HG02759 (cell line): ENCODE measurements around the gene FNDC3B.
"Not testable (repeated sequence)": the region's sequence is repeated elsewhere in the genome, so short reads cannot be mapped to it uniquely, and the experiment has no call there.

Experiments
- ATAC-seq: cut with Tn5 transposase; IDR thresholded peaks from one replicate; pipeline ENCODE4 v1.9.1; 2021; ENCODE audit warnings: mild to moderate bottlenecking, moderate library complexity; ENCODE audit not compliant: unreplicated experiment

FNDC3B gene

DNA sequence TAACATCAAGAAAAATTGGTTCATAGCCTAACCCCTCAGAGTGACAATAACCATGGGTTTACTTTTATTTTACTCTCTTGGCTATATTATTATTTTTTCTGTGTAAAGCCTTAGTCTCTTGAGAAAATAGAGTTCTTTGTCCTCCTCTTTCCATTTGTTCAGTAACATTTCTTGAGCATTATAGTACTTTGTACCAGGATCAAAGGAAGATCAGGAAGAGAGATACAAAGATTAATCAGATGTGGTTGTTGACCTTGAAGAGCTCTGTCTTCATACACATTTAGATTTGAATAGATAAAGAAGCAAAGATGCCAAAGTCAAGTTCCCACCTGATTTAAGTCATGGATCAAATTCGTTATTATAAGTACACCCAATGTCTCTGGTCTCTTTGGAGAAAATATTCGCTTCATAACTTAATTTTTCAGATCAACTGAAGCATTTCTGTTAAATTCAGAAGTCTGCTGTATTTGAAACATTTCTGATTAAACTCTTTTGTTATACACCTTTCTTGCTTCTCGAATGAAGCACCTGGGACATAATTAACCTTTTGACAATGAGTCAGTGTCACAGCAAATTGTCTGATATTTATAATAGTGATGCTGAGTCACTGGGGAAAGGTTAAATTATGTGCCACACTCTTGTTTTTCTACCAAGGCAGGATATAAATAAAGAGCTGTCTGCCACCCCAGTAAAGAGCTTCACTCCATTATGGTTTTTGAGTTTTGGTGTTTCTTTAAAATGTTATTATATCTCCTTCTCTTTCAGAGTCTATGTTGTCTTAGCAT, 308.7 kb downstream of the FNDC3B start:
- ATAC-seq, result no peak

DNA sequence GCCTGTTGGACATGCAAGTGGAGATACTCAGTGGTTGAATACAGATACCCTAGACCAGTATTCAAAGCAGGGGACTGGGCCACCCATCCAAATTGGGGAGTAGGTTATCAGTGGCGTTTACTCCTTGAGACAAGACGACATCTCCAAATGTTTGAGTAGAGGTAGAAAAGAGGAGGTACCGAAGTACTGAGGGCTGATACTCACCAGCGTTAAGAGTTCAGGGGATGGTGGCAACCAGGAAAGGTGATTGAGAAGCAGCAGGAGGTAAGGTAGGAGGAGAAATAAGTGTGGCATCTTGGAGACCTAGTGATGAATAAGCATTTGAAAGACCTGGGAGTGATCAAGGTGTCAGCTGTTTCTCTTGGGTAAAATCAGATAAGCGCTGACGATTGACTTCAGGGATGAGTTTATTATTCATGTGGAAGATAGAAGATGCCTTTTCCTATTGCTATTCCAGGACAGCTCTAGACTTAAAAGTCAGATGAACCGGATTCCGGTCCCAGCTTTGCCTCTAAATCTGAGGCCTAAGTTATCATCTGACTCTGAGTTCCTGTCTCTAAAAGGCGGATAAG, 312.6 kb downstream of the FNDC3B start:
- no peak for ATAC-seq

- ATAC-seq, result no peak
Measured at GRCh38 chr3:172352786-172353185, 313.4 kb downstream of the FNDC3B start.

- no peak for ATAC-seq
Measured at GRCh38 chr3:172354931-172355499, 315.6 kb downstream of the FNDC3B start.

GRCh38 chr3:172355836-172356235, 316.5 kb downstream of the FNDC3B start:
- no peak for ATAC-seq

DNA sequence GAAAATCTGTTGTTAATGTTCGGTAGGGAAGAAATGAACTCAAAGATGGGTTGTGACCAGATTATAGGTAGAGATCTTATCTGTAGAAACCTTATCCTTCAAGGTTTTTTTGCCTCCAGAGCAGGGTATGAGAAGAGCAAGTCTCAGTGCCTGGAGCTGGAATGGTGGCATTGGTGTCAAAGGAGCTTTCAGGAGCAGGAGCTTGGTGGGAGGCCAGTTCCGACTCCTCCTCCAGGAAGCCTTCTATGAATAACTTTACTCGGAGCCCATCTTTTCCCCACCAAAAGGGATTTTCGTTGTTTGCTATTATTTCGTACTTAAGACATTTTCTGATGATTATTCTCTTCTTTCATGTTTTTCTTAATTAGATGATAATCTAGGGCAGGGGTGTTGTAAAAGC, 317.0 kb downstream of the FNDC3B start:
- ATAC-seq, result no peak

DNA sequence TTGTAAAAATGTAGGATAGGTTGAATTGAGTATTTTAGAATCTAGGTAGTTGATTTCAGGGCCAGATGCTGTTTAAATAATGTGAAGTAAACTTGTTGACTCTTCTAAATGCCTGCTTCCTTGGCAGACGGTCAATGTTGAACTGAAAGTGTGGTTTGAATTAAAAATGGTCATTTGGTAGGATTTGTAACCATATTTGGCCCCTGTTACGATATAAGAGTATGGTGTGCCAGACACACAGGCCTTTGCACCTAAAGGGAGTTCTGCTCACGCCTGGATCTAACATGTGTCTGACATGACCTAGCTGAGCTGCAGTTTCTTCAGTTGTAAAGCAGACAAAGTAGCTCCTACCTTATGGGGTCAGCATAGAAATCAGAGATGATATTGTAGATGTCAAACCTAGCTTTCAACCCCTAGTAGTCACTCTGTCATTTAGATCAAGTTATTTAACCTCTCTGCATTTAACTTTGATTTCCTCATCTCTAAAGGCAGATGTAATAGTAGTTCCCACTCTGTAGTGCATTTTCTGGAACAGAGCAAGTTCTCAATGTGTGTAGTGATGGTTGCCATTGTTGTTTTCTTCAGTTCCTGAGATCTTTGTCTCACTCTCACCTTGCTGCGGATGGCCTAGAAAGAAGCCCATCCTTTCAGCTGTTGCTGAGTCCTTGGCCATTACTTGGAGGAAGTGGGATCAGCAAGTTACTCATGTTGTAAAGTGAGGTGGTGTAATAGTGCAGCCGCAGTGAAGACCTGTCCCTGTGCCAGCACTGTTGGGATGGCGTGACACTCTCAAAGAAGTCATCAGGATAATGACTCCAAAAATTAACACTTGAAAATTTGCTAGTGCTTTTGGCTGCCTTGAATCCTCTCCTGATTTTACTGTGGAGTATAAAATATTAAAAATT, 318.7 kb downstream of the FNDC3B start:
- no peak for ATAC-seq

- ATAC-seq, result no peak
Measured at GRCh38 chr3:172359231-172359630, 319.9 kb downstream of the FNDC3B start.

DNA sequence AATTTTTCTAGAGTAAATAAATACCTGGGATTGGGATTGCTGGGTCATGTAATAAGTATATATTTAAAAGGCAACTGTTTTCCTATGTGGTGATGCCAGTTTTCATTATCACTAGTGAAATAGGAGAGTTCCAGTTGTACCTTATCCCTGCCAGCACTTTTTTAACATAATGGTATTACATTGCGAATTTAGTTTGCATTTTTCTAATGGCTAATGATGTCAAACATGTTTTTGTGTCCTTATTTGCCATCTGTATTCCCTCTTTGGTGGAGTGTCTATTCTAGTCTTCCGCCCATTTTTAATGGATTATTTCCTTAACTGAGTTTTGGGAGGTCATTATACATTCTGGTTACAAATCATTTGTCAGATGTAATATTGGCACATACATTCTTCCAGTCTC, 320.6 kb downstream of the FNDC3B start:
- no peak for ATAC-seq

- ATAC-seq, result no peak
Measured at GRCh38 chr3:172362583-172362982, 323.2 kb downstream of the FNDC3B start.

GRCh38 chr3:172364374-172365027, 325.1 kb downstream of the FNDC3B start:
- no peak for ATAC-seq

DNA sequence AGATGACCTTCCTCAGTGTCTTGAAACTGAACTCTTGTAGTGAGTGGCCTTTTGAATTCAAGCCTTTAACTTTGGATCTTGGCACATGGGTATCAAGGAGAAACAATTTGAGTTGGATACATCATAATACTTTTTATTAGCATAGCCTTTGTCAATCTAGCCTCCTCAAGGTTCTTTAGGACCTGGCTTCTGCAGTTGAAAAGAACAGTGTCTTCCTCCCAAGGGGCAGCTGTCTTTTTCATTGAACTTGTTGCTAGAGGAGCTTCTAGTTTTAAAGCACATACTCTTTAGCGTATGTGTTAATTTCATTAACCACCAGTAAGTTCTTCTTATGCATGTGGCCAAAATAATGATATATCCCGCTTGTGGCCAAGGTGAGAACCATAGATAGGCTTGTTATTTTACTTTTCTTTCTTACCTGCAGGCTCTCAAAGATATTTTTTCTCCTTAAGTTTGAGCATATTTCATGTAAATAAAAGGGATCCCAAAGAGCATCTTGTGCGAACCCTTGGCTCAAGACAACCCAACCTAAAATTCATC, 325.7 kb downstream of the FNDC3B start:
- ATAC-seq, result no peak

GRCh38 chr3:172367205-172368105, 328.1 kb downstream of the FNDC3B start:
- ATAC-seq, result no peak

- ATAC-seq, result not testable (repeated sequence)
Measured at GRCh38 chr3:172368556-172368955, 329.2 kb downstream of the FNDC3B start.

DNA sequence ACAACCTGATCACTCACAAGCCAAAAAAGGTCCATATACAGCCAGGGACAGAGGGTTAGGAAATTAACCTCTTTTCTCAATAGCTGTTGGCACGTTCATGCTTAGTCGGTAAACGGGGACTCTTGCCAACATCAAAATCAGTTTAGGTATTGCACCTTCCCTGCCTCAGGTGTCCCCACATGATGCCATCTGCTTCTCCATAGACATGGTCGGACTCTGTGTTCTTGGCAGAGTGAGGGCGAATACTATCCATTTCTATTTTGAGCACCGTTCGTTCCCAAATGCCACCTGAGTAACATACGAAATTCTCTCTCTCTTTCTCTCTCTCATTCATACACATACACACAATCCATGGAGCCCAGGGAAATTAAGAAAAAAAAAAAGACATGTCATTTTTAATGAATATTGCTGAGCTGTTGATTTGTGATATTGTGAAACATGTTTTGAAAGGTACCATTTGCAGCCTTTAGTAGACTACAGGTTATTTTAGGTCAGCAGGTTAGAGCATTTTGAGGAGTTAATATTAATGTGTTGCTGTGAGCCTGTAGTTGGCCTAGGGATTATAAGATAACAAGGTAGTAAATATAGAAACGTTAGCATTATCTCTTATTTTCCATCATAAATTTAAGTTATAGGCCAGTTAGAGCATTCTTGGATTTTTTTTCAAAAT, 330.3 kb downstream of the FNDC3B start:
- ATAC-seq, result no peak

GRCh38 chr3:172370419-172370818, 331.0 kb downstream of the FNDC3B start:
- no peak for ATAC-seq

- ATAC-seq, result no peak
Measured at GRCh38 chr3:172371544-172371943, 332.2 kb downstream of the FNDC3B start.

GRCh38 chr3:172372895-172373294, 333.5 kb downstream of the FNDC3B start:
- ATAC-seq, result no peak

DNA sequence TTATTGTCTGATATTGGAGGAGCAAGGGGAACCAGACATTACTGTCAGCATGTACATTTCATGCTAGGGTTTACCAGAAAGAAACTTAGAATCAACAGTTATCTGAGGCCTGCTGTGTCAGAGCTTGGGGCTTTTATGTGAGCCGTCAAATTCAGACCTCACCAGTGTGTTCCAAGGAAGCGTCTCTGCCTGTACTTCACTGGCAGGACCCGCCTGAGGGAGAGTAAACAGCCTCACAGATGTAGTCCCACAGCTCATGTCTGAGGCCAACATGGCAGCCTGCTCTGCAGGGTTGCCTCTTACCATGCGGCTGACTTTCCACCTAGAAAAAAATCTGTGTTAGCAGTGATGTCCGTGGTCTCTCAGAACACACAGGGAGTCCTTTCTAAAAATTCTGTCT, 334.5 kb downstream of the FNDC3B start:
- no peak for ATAC-seq
